Fibroblast of mammary gland (primary cell): ENCODE results near the gene KIAA0232.

Source experiments
- DNase-seq: peaks from one replicate; pipeline ENCODE4 v3.0.0-alpha.2; 2010; ENCODE audit warnings: low read depth
- H3K4me3 ChIP-seq: 2 replicates; pipeline ENCODE4 v1.5.1; 2011; ENCODE audit warnings: low read depth, mild to moderate bottlenecking, low read length, moderate library complexity; ENCODE audit not compliant: control insufficient read depth
- TF ChIP-seq, protein P1 (sequence below): conservative IDR thresholded peaks from 2 replicates; pipeline ENCODE4 v1.5.1; 2011; ENCODE audit warnings: low read depth, low read length, inconsistent platforms; ENCODE audit not compliant: control insufficient read depth, insufficient read depth

Gene KIAA0232

GRCh38 chr4:6907658-6908191 lies 125.2 kb downstream of the KIAA0232 start:
- TF ChIP-seq, protein P1, sequence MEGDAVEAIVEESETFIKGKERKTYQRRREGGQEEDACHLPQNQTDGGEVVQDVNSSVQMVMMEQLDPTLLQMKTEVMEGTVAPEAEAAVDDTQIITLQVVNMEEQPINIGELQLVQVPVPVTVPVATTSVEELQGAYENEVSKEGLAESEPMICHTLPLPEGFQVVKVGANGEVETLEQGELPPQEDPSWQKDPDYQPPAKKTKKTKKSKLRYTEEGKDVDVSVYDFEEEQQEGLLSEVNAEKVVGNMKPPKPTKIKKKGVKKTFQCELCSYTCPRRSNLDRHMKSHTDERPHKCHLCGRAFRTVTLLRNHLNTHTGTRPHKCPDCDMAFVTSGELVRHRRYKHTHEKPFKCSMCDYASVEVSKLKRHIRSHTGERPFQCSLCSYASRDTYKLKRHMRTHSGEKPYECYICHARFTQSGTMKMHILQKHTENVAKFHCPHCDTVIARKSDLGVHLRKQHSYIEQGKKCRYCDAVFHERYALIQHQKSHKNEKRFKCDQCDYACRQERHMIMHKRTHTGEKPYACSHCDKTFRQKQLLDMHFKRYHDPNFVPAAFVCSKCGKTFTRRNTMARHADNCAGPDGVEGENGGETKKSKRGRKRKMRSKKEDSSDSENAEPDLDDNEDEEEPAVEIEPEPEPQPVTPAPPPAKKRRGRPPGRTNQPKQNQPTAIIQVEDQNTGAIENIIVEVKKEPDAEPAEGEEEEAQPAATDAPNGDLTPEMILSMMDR = peak; percentile 42
- no peak overlapping the region for H3K4me3 ChIP-seq
- DNase-seq = peak; percentile 36

DNA sequence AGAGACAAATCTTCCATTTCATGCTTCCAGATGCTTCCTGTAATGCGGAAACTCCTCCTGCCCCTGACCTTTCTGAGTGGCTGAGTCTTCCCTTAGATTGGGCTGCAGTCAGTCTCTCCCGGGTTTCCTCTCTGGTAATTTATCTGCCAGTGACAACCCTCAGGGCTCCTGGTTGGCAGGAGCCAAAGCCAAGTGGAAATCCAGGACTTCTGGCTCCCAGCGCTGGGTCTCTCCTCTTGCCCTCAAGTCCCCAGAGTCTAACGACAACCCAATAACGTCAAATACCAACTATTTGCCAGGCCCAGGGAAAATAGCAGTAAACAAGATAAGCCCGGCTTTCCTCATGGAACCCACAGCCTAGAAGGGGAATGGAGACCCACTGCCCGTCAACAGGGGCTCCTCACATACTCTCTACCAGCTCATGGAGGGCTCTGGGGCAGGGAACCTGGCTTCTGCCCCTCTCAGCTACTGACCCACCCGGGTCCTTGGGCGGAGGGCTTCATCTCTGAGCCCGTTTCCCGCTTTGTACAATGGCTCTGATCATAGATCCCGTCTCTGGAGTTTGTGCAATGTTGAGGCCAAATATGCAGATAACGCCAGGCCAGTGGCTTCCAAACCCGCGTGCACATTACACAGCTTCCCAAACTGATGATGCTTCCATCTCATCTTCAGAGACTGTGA lies 126.0 kb downstream of the KIAA0232 start:
- H3K4me3 ChIP-seq = peak overlapping the region; percentile 57
- TF ChIP-seq, protein P1 = no peak
- DNase-seq = peak; percentile 39

GRCh38 chr4:6909113-6909969 lies 126.8 kb downstream of the KIAA0232 start, which contains the start of gene TBC1D14:
TSS of gene TBC1D14 (plus strand) at chr4:6909826. CDS start at chr4:6923390, 13,564 bp downstream.
- peak within 1 kb of the TSS; percentile 57 for H3K4me3 ChIP-seq
- peak; percentile 74 for DNase-seq
- TF ChIP-seq, protein P1 = no peak

- no peak for DNase-seq
- H3K4me3 ChIP-seq = peak overlapping the region; percentile 46
- TF ChIP-seq, protein P1 = no peak
These were observed 127.4 kb downstream of the KIAA0232 start for GRCh38 chr4:6909970-6910339.

DNA sequence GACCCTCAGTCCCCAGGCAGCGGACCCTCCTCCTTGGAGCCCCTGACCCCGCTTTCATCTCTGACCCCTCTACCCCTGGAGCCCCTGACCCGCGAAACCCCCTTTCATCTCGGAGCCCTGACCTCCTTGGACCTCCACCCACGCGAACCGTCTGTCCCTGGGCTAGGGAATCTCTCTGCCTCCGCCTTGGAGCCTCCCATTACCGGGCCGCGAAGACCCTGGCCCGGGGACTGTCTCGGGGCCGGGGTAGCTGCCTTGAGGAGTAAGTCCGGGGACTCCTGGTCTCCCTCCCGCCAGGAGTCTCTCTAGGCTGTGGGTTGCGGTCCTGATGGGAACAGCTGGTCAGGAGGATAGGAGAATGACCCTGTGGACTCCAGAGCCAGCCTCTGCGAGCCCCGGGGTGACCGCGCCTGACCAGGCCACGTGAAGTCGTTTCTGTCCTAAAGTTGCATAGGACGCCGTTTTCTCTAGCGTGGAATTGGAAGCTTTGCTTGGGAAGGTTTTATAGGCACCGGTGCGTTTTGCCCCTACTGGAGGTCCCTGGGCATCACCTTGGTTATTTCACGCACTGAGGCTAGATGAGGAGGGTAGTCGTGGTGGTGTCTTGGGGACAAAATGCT lies 127.9 kb downstream of the KIAA0232 start:
- DNase-seq = no peak
- H3K4me3 ChIP-seq = peak overlapping the region; percentile 46
- TF ChIP-seq, protein P1 = no peak
